Chondrocyte (in vitro differentiated cells): ENCODE measurements around the gene MAPRE3. TPM values are rescaled to one million over a fixed set of nuclear protein-coding genes. Genes with fewer than 3 reads are reported as not detected.

Source experiments
- DNase-seq: peaks from one replicate; pipeline ENCODE4 v3.0.0; 2021; ENCODE audit warnings: mixed read lengths, low spot score
- H3K27ac Mint-ChIP-seq: one replicate; pipeline ENCODE4 v1.8.0; 2021; ENCODE audit warnings: mild to moderate bottlenecking, moderate library complexity, mixed read lengths; ENCODE audit not compliant: unreplicated experiment
- H3K27me3 Mint-ChIP-seq: 2 replicates; pipeline ENCODE4 v1.8.0; 2021; ENCODE audit warnings: low read depth, mixed read lengths
- H3K36me3 Mint-ChIP-seq: 2 replicates; pipeline ENCODE4 v1.8.0; 2021; ENCODE audit warnings: low read depth, mixed read lengths
- H3K4me1 Mint-ChIP-seq: 2 replicates; pipeline ENCODE4 v1.8.0; 2021; ENCODE audit warnings: low read depth, mild to moderate bottlenecking, mixed read lengths
- H3K4me3 Mint-ChIP-seq: one replicate; pipeline ENCODE4 v1.8.0; 2021; ENCODE audit warnings: mild to moderate bottlenecking, moderate library complexity, mixed read lengths; ENCODE audit not compliant: unreplicated experiment
- H3K9me3 Mint-ChIP-seq: 2 replicates; pipeline ENCODE4 v1.8.0; 2021; ENCODE audit warnings: low read depth, mixed read lengths
- CTCF ChIP-seq: fragments of 200-600 bp; sonication (generic); IDR thresholded peaks from 2 replicates; pipeline ENCODE4 v1.5.0; 2021; ENCODE audit warnings: antibody characterized with exemption, mild to moderate bottlenecking, moderate library complexity
- total RNA-seq: library from RNA; stranded (reverse); gene quantifications from 3 replicates; pipeline ENCODE4 v1.2.1, GENCODE V29; 2021

The MAPRE3 gene
- total RNA-seq, 1 donor from 2014 or later, result 12.3 TPM

DNA sequence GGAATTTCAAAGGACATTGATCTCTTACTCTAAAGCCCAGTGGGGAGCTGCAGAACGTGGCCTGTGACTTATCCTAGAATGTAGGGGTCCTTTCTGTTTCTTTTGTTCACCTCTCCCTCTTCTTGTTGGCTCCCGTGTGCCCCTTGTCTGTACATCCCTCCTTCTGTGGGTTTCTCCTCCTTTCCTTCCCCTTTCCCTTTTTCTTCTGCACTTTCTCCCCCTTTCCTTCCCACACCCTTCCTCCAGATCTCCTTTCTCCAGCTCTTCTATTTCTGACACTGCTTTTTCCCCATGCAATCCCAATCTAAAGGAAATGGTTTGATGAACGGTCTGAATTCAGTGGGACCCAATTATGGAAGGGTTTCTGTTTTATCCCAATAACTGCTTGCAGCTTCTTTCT is 35.5 kb upstream of the MAPRE3 start:
- DNase-seq, result no peak
- H3K27ac Mint-ChIP-seq, result no peak overlapping the region
- H3K27me3 Mint-ChIP-seq, result peaks cover 24% of the 10 kb centered on the region
- H3K4me1 Mint-ChIP-seq, result no peaks in the 10 kb centered on the region
- no peak for TF ChIP-seq CTCF
- no peaks in the 10 kb centered on the region for H3K36me3 Mint-ChIP-seq
- H3K4me3 Mint-ChIP-seq, result no peak overlapping the region
- no peaks in the 10 kb centered on the region for H3K9me3 Mint-ChIP-seq

- Mint-ChIP-seq H3K4me3 (no peak overlapping the region), H3K9me3 (no peaks in the 10 kb centered on the region), H3K27ac (no peak overlapping the region), H3K27me3 (peaks cover 26% of the 10 kb centered on the region), H3K36me3 (no peaks in the 10 kb centered on the region), H3K4me1 (no peaks in the 10 kb centered on the region)
- DNase-seq, result no peak
- TF ChIP-seq CTCF, result no peak
Measured at GRCh38 chr2:26936855-26937254, 33.6 kb upstream of the MAPRE3 start.

GRCh38 chr2:26938399-26939118 is 31.9 kb upstream of the MAPRE3 start:
- no peak for DNase-seq
- no peak overlapping the region for H3K4me3 Mint-ChIP-seq
- H3K4me1 Mint-ChIP-seq, result no peaks in the 10 kb centered on the region
- H3K27ac Mint-ChIP-seq, result no peak overlapping the region
- no peaks in the 10 kb centered on the region for H3K36me3 Mint-ChIP-seq
- no peak for TF ChIP-seq CTCF
- peaks cover 23% of the 10 kb centered on the region for H3K27me3 Mint-ChIP-seq
- no peaks in the 10 kb centered on the region for H3K9me3 Mint-ChIP-seq

DNA sequence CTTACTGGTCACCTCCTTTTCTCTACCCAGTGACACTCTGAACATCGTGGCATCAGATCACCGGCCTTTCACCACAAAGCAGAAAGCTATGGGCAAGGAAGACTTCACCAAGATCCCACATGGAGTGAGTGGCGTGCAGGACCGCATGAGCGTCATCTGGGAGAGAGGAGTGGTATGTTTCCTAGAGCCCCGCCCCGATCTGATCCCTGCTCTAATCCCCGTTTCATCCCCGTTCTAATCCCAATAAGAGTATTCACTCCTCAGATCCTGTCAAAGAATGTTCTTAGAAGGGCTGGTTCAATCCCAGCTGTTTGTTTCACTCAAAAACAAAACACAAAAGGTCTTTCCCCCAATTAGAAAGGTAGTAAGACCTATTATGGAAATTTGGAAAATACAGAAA is 30.4 kb upstream of the MAPRE3 start:
- Mint-ChIP-seq H3K36me3 (no peaks in the 10 kb centered on the region), H3K9me3 (no peaks in the 10 kb centered on the region), H3K27ac (no peak overlapping the region), H3K27me3 (peaks cover 14% of the 10 kb centered on the region), H3K4me1 (no peaks in the 10 kb centered on the region), H3K4me3 (no peak overlapping the region)
- DNase-seq, result no peak
- no peak for TF ChIP-seq CTCF

DNA sequence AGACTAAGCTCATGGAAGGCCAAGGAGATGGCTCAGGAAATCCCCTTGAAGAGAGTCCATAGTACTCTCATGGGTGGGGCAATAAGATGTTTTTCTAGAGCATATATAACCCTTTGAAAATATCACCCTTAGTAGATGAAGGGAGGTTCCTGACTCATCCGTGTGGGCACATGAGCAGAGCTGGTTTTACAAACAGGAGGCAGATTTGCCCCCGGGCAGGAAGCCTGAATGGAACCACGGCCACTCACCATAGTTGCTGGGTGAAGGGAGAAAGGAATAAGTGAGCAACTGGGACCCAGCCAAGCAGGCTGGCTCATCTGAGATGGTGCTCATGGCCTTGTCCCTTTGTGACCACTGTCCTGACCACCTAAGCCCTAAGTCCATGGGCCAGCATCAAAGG is 29.0 kb upstream of the MAPRE3 start:
- Mint-ChIP-seq H3K4me1 (no peaks in the 10 kb centered on the region), H3K27ac (no peak overlapping the region), H3K4me3 (no peak overlapping the region), H3K9me3 (no peaks in the 10 kb centered on the region), H3K36me3 (no peaks in the 10 kb centered on the region), H3K27me3 (peaks cover 19% of the 10 kb centered on the region)
- no peak for TF ChIP-seq CTCF
- no peak for DNase-seq
